GM23338 (cell line): Measurements from ENCODE around the gene PCBP3. TPM values are rescaled to one million over a fixed set of nuclear protein-coding genes. Genes with fewer than 3 reads are reported as not detected.

Experiments used
- ATAC-seq: fragments of 200-7000 bp; cut with Tn5 transposase; 3 replicates; pipeline ENCODE4 v1.9.1; 2020
- DNase-seq: peaks from one replicate; pipeline ENCODE4 v3.0.0-alpha.2; 2015; ENCODE audit warnings: low spot score
- H2AFZ ChIP-seq: fragments of 200-600 bp; sonication (generic); 2 replicates; pipeline ENCODE4 v1.8.0; 2016; ENCODE audit warnings: antibody characterized with exemption, mild to moderate bottlenecking, moderate library complexity
- H3F3A ChIP-seq: fragments of 200-600 bp; sonication (generic); replicated peaks from 2 replicates; pipeline ENCODE4 v1.8.0; 2017; ENCODE audit warnings: antibody characterized with exemption, mixed run types, low read depth
- H3K27ac ChIP-seq: fragments of 200-600 bp; sonication (generic); 2 replicates; pipeline ENCODE4 v1.6.1; 2016; ENCODE audit warnings: low read depth
- H3K27me3 ChIP-seq: fragments of 200-600 bp; sonication (generic); 2 replicates; pipeline ENCODE4 v1.8.0; 2016; ENCODE audit warnings: mild to moderate bottlenecking, mixed run types, moderate library complexity; ENCODE audit not compliant: insufficient read depth
- H3K36me3 ChIP-seq: fragments of 200-600 bp; sonication (generic); 2 replicates; pipeline ENCODE4 v1.8.0; 2016; ENCODE audit warnings: mild to moderate bottlenecking; ENCODE audit not compliant: insufficient read depth
- H3K4me1 ChIP-seq: fragments of 200-600 bp; sonication (generic); 2 replicates; pipeline ENCODE4 v1.8.0; 2016; ENCODE audit warnings: mild to moderate bottlenecking, moderate library complexity; ENCODE audit not compliant: insufficient read depth
- H3K4me2 ChIP-seq: fragments of 200-600 bp; sonication (generic); 2 replicates; pipeline ENCODE4 v1.7.1; 2017; ENCODE audit warnings: mixed run types
- H3K4me3 ChIP-seq: fragments of 200-600 bp; sonication (generic); 2 replicates; pipeline ENCODE4 v1.6.1; 2016; ENCODE audit warnings: mixed run types
- H3K79me2 ChIP-seq: fragments of 200-600 bp; sonication (generic); replicated peaks from 2 replicates; pipeline ENCODE4 v1.8.0; 2017; ENCODE audit warnings: mild to moderate bottlenecking; ENCODE audit not compliant: insufficient read depth
- H3K9me2 ChIP-seq: fragments of 200-600 bp; sonication (generic); 2 replicates; pipeline ENCODE4 v1.8.0; 2017; ENCODE audit not compliant: insufficient read depth
- H4K20me1 ChIP-seq: fragments of 200-600 bp; sonication (generic); replicated peaks from 2 replicates; pipeline ENCODE4 v1.8.0; 2017; ENCODE audit warnings: mild to moderate bottlenecking; ENCODE audit not compliant: insufficient read depth
- H3K27ac Mint-ChIP-seq: 2 replicates; pipeline ENCODE4 v1.8.0; 2020; ENCODE audit warnings: inconsistent platforms, mild to moderate bottlenecking, moderate library complexity, mixed read lengths
- H3K27me3 Mint-ChIP-seq: 3 replicates; pipeline ENCODE4 v1.8.0; 2022; ENCODE audit warnings: low read depth, mild to moderate bottlenecking, moderate library complexity, mixed read lengths, inconsistent platforms; ENCODE audit not compliant: insufficient read depth, poor library complexity
- H3K36me3 Mint-ChIP-seq: 3 replicates; pipeline ENCODE4 v1.8.0; 2021; ENCODE audit warnings: low read depth, mild to moderate bottlenecking, inconsistent platforms, moderate library complexity, mixed read lengths
- H3K4me1 Mint-ChIP-seq: 3 replicates; pipeline ENCODE4 v1.8.0; 2020; ENCODE audit warnings: mild to moderate bottlenecking, inconsistent platforms, mixed read lengths
- H3K4me3 Mint-ChIP-seq: 3 replicates; pipeline ENCODE4 v1.8.0; 2021; ENCODE audit warnings: moderate library complexity, mild to moderate bottlenecking, inconsistent platforms, mixed read lengths
- H3K9me3 Mint-ChIP-seq: 3 replicates; pipeline ENCODE4 v1.8.0; 2020; ENCODE audit warnings: moderate library complexity, mild to moderate bottlenecking, inconsistent platforms, mixed read lengths
- EZH2 ChIP-seq: fragments of 200-600 bp; sonication (generic); IDR thresholded peaks from one replicate; pipeline ENCODE4 v1.8.0; 2017; ENCODE audit warnings: antibody characterized with exemption, mild to moderate bottlenecking, low read depth; ENCODE audit not compliant: unreplicated experiment
- EZH2phosphoT487 ChIP-seq: fragments of 200-600 bp; sonication (generic); IDR thresholded peaks from one replicate; pipeline ENCODE4 v1.8.1; 2018; ENCODE audit warnings: antibody characterized with exemption; ENCODE audit not compliant: unreplicated experiment
- JUNB ChIP-seq: IDR thresholded peaks from one replicate; pipeline ENCODE4 v1.6.1; 2016; ENCODE audit warnings: antibody characterized with exemption; ENCODE audit not compliant: unreplicated experiment
- STAT1 ChIP-seq: IDR thresholded peaks from one replicate; pipeline ENCODE4 v1.6.1; 2016; ENCODE audit warnings: antibody characterized with exemption; ENCODE audit not compliant: unreplicated experiment
- ZNF114 ChIP-seq: fragments of 250-450 bp; sonication (Bioruptor Pico); IDR thresholded peaks from 2 replicates; pipeline ENCODE4 v1.5.0; 2020; ENCODE audit warnings: mild to moderate bottlenecking, moderate library complexity
- ZNF331 ChIP-seq: fragments of 250-450 bp; sonication (Bioruptor Pico); IDR thresholded peaks from 2 replicates; pipeline ENCODE4 v1.5.0; 2020; ENCODE audit warnings: low read depth, mild to moderate bottlenecking, moderate library complexity
- polyA plus RNA-seq: library from polyadenylated mRNA; unstranded; fragments of >200 nt; fragmentation: Nextera tagmentation; extraction: Ambion mirVana; gene quantifications from 2 replicates; pipeline ENCODE4 v1.2.1, GENCODE V29; 2016
- total RNA-seq: library from RNA; depleted of rRNA; stranded (reverse); fragments of >200 nt; shearing (Covaris generic); gene quantifications from 2 replicates; pipeline ENCODE4 v1.2.3, GENCODE V29; 2014
- TF ChIP-seq, protein P1 (sequence below): IDR thresholded peaks from one replicate; pipeline ENCODE4 v1.6.1; 2018; ENCODE audit warnings: antibody characterized with exemption; ENCODE audit not compliant: unreplicated experiment
- TF ChIP-seq, protein P2 (sequence below): IDR thresholded peaks from 2 replicates; pipeline ENCODE4 v1.6.1; 2016; ENCODE audit warnings: antibody characterized with exemption
- TF ChIP-seq, protein P3 (sequence below): fragments of 250-450 bp; sonication (Bioruptor Pico); IDR thresholded peaks from 2 replicates; pipeline ENCODE4 v1.5.0; 2020; ENCODE audit warnings: mild to moderate bottlenecking, moderate library complexity
- TF ChIP-seq, protein P4 (sequence below), 2 experiments: fragments of 200-600 bp in 1 of 2; sonication (generic) in 1 of 2; conservative IDR thresholded peaks; 2 replicates each; pipeline versions ENCODE4 v1.5.1 to v1.6.1; 2016 to 2017; ENCODE audit warnings: antibody characterized with exemption in 2 of 2, low read depth in 2 of 2, mild to moderate bottlenecking in 2 of 2, moderate library complexity in 1 of 2

The PCBP3 gene
- total and polyA plus RNA-seq, 2 experiments from 2014 or later: 7.1 to 9.1 TPM

DNA sequence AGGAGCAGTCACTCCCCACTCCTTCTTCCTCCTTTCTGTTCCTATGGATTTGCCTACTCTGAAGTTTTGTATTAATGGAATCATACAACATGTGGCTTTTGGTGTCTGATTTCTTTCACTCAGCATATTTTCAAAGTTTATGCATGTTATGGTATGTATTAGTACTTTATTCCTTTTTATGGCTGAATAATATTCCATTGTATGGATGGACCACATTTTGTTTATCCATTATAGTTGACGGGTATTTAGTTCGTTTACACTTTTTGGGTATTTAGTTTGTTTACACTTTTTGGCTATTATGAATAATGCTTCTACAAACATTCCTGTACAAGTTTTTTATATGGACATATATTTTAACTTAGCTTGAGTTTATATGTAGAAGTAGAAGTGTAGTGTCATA lies 113.1 kb downstream of the PCBP3 start:
- Mint-ChIP-seq H3K36me3 (no peaks in the 10 kb centered on the region), H3K4me3 (no peak overlapping the region), H3K27me3 (no peaks in the 10 kb centered on the region), H3K27ac (no peak overlapping the region), H3K4me1 (no peaks in the 10 kb centered on the region), H3K9me3 (no peaks in the 10 kb centered on the region)
- no peaks in the 10 kb centered on the region for H3K4me1 ChIP-seq
- no peak overlapping the region for H3K4me3 ChIP-seq
- no peaks in the 10 kb centered on the region for H3K27me3 ChIP-seq
- H4K20me1 ChIP-seq: no peaks in the 10 kb centered on the region
- no peaks in the 10 kb centered on the region for H3K36me3 ChIP-seq
- H3F3A ChIP-seq: no peaks in the 10 kb centered on the region
- no peak overlapping the region for H3K4me2 ChIP-seq
- H2AFZ ChIP-seq: no peak overlapping the region
- H3K9me2 ChIP-seq: no peaks in the 10 kb centered on the region
- no peaks in the 10 kb centered on the region for H3K79me2 ChIP-seq
- TF ChIP-seq ZNF114 (CRISPR knock-in tag) (no peak), JUNB (no peak), EZH2 (no peak)
- TF ChIP-seq, protein P1, sequence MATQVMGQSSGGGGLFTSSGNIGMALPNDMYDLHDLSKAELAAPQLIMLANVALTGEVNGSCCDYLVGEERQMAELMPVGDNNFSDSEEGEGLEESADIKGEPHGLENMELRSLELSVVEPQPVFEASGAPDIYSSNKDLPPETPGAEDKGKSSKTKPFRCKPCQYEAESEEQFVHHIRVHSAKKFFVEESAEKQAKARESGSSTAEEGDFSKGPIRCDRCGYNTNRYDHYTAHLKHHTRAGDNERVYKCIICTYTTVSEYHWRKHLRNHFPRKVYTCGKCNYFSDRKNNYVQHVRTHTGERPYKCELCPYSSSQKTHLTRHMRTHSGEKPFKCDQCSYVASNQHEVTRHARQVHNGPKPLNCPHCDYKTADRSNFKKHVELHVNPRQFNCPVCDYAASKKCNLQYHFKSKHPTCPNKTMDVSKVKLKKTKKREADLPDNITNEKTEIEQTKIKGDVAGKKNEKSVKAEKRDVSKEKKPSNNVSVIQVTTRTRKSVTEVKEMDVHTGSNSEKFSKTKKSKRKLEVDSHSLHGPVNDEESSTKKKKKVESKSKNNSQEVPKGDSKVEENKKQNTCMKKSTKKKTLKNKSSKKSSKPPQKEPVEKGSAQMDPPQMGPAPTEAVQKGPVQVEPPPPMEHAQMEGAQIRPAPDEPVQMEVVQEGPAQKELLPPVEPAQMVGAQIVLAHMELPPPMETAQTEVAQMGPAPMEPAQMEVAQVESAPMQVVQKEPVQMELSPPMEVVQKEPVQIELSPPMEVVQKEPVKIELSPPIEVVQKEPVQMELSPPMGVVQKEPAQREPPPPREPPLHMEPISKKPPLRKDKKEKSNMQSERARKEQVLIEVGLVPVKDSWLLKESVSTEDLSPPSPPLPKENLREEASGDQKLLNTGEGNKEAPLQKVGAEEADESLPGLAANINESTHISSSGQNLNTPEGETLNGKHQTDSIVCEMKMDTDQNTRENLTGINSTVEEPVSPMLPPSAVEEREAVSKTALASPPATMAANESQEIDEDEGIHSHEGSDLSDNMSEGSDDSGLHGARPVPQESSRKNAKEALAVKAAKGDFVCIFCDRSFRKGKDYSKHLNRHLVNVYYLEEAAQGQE: no peak
- TF ChIP-seq, protein P2, sequence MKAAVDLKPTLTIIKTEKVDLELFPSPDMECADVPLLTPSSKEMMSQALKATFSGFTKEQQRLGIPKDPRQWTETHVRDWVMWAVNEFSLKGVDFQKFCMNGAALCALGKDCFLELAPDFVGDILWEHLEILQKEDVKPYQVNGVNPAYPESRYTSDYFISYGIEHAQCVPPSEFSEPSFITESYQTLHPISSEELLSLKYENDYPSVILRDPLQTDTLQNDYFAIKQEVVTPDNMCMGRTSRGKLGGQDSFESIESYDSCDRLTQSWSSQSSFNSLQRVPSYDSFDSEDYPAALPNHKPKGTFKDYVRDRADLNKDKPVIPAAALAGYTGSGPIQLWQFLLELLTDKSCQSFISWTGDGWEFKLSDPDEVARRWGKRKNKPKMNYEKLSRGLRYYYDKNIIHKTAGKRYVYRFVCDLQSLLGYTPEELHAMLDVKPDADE: no peak
- no peak overlapping the region for H3K27ac ChIP-seq
- no peak for ATAC-seq
- DNase-seq: no peak

DNA sequence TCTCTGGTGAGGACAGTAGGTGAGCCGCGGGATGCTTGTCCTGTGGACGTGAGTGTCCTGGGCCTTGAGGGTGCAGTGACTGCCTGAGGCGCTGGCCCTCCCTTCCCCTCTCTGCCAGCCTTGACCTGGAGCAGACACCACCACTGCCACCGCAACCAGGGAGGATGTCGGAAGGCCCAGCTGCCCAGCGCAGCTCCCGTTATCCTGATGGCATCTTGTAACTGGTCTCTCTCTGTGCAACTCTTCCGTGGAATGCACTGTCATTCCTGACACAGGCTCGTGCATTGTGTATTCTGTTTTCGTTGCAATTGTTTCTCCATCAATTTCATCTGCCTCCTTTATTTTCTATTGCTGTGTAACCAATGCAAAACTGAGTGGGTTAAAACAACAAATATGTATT lies 118.2 kb downstream of the PCBP3 start:
- H3F3A ChIP-seq: no peaks in the 10 kb centered on the region
- H3K4me3 ChIP-seq: no peak overlapping the region
- no peak overlapping the region for H3K27ac ChIP-seq
- no peak overlapping the region for H3K4me2 ChIP-seq
- Mint-ChIP-seq H3K4me1 (no peaks in the 10 kb centered on the region), H3K9me3 (no peaks in the 10 kb centered on the region), H3K4me3 (no peak overlapping the region), H3K27me3 (peaks cover 2% of the 10 kb centered on the region), H3K36me3 (no peaks in the 10 kb centered on the region), H3K27ac (no peak overlapping the region)
- no peaks in the 10 kb centered on the region for H3K9me2 ChIP-seq
- no peaks in the 10 kb centered on the region for H3K27me3 ChIP-seq
- H3K36me3 ChIP-seq: no peaks in the 10 kb centered on the region
- no peaks in the 10 kb centered on the region for H3K79me2 ChIP-seq
- ATAC-seq: no peak
- TF ChIP-seq STAT1: no peak
- TF ChIP-seq, protein P3, sequence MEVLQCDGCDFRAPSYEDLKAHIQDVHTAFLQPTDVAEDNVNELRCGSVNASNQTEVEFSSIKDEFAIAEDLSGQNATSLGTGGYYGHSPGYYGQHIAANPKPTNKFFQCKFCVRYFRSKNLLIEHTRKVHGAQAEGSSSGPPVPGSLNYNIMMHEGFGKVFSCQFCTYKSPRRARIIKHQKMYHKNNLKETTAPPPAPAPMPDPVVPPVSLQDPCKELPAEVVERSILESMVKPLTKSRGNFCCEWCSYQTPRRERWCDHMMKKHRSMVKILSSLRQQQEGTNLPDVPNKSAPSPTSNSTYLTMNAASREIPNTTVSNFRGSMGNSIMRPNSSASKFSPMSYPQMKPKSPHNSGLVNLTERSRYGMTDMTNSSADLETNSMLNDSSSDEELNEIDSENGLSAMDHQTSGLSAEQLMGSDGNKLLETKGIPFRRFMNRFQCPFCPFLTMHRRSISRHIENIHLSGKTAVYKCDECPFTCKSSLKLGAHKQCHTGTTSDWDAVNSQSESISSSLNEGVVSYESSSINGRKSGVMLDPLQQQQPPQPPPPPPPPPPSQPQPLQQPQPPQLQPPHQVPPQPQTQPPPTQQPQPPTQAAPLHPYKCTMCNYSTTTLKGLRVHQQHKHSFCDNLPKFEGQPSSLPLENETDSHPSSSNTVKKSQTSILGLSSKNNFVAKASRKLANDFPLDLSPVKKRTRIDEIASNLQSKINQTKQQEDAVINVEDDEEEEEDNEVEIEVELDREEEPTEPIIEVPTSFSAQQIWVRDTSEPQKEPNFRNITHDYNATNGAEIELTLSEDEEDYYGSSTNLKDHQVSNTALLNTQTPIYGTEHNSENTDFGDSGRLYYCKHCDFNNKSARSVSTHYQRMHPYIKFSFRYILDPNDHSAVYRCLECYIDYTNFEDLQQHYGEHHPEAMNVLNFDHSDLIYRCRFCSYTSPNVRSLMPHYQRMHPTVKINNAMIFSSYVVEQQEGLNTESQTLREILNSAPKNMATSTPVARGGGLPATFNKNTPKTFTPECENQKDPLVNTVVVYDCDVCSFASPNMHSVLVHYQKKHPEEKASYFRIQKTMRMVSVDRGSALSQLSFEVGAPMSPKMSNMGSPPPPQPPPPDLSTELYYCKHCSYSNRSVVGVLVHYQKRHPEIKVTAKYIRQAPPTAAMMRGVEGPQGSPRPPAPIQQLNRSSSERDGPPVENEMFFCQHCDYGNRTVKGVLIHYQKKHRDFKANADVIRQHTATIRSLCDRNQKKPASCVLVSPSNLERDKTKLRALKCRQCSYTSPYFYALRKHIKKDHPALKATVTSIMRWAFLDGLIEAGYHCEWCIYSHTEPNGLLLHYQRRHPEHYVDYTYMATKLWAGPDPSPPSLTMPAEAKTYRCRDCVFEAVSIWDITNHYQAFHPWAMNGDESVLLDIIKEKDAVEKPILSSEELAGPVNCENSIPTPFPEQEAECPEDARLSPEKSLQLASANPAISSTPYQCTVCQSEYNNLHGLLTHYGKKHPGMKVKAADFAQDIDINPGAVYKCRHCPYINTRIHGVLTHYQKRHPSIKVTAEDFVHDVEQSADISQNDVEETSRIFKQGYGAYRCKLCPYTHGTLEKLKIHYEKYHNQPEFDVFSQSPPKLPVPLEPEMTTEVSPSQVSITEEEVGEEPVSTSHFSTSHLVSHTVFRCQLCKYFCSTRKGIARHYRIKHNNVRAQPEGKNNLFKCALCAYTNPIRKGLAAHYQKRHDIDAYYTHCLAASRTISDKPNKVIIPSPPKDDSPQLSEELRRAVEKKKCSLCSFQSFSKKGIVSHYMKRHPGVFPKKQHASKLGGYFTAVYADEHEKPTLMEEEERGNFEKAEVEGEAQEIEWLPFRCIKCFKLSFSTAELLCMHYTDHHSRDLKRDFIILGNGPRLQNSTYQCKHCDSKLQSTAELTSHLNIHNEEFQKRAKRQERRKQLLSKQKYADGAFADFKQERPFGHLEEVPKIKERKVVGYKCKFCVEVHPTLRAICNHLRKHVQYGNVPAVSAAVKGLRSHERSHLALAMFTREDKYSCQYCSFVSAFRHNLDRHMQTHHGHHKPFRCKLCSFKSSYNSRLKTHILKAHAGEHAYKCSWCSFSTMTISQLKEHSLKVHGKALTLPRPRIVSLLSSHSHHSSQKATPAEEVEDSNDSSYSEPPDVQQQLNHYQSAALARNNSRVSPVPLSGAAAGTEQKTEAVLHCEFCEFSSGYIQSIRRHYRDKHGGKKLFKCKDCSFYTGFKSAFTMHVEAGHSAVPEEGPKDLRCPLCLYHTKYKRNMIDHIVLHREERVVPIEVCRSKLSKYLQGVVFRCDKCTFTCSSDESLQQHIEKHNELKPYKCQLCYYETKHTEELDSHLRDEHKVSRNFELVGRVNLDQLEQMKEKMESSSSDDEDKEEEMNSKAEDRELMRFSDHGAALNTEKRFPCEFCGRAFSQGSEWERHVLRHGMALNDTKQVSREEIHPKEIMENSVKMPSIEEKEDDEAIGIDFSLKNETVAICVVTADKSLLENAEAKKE: no peak
- TF ChIP-seq, protein P4, sequence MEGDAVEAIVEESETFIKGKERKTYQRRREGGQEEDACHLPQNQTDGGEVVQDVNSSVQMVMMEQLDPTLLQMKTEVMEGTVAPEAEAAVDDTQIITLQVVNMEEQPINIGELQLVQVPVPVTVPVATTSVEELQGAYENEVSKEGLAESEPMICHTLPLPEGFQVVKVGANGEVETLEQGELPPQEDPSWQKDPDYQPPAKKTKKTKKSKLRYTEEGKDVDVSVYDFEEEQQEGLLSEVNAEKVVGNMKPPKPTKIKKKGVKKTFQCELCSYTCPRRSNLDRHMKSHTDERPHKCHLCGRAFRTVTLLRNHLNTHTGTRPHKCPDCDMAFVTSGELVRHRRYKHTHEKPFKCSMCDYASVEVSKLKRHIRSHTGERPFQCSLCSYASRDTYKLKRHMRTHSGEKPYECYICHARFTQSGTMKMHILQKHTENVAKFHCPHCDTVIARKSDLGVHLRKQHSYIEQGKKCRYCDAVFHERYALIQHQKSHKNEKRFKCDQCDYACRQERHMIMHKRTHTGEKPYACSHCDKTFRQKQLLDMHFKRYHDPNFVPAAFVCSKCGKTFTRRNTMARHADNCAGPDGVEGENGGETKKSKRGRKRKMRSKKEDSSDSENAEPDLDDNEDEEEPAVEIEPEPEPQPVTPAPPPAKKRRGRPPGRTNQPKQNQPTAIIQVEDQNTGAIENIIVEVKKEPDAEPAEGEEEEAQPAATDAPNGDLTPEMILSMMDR (conservative IDR thresholded peaks at IDR 0.05; ENCODE audit: low read depth in 2 of 2): no peak
- TF ChIP-seq ZNF331 (CRISPR knock-in tag): no peak
- TF ChIP-seq EZH2phosphoT487: no peak
- TF ChIP-seq EZH2: no peak
- no peaks in the 10 kb centered on the region for H3K4me1 ChIP-seq
- DNase-seq: no peak
- H2AFZ ChIP-seq: no peak overlapping the region
- H4K20me1 ChIP-seq: no peaks in the 10 kb centered on the region
